Upper lobe of right lung (tissue), 1 donor: ENCODE results near the gene MGRN1. TPM values are rescaled to one million over a fixed set of nuclear protein-coding genes. Genes with fewer than 3 reads are reported as not detected.

ENCODE experiments used
- ATAC-seq: fragments of 200-7000 bp; cut with Tn5 transposase; one replicate; pipeline ENCODE4 v1.9.1; 2020; ENCODE audit warnings: mild to moderate bottlenecking, moderate library complexity
- DNase-seq: peaks from one replicate; pipeline ENCODE4 v3.0.0-alpha.2; 2020
- H3K27ac ChIP-seq: fragments of 200-600 bp; one replicate; pipeline ENCODE4 v1.8.0; 2022
- H3K27me3 ChIP-seq: fragments of 200-600 bp; one replicate; pipeline ENCODE4 v1.8.0; 2022; ENCODE audit warnings: mild to moderate bottlenecking
- H3K36me3 ChIP-seq: fragments of 200-600 bp; one replicate; pipeline ENCODE4 v1.8.0; 2022
- H3K4me1 ChIP-seq: fragments of 200-600 bp; one replicate; pipeline ENCODE4 v1.8.0; 2022
- H3K4me3 ChIP-seq: fragments of 200-600 bp; one replicate; pipeline ENCODE4 v1.8.0; 2022; ENCODE audit warnings: mild to moderate bottlenecking
- H3K9me3 ChIP-seq: fragments of 200-600 bp; one replicate; pipeline ENCODE4 v1.8.0; 2022
- CTCF ChIP-seq: fragments of 200-600 bp; IDR thresholded peaks from one replicate; pipeline ENCODE4 v1.8.0; 2022; ENCODE audit warnings: antibody characterized with exemption
- intact Hi-C: fragments of 100-400 bp; cut with DNase I; formaldehyde crosslinking; loops from one replicate; pipeline ENCODE4 v1.11.0; 2022
- total RNA-seq: library from RNA; stranded (reverse); fragmentation: NEBNext Ultra II Directional; extraction: Animal tissue kit (Norgen Biotek cat#: 25700); gene quantifications from one replicate; pipeline ENCODE4 v1.2.1, GENCODE V29; 2021
- donor health status: DM: no; HTN: yes; CAD: no; lungs with severe emphysema.

MGRN1 gene
- total RNA-seq, 1 donor from 2014 or later, result 81.3 TPM

DNA sequence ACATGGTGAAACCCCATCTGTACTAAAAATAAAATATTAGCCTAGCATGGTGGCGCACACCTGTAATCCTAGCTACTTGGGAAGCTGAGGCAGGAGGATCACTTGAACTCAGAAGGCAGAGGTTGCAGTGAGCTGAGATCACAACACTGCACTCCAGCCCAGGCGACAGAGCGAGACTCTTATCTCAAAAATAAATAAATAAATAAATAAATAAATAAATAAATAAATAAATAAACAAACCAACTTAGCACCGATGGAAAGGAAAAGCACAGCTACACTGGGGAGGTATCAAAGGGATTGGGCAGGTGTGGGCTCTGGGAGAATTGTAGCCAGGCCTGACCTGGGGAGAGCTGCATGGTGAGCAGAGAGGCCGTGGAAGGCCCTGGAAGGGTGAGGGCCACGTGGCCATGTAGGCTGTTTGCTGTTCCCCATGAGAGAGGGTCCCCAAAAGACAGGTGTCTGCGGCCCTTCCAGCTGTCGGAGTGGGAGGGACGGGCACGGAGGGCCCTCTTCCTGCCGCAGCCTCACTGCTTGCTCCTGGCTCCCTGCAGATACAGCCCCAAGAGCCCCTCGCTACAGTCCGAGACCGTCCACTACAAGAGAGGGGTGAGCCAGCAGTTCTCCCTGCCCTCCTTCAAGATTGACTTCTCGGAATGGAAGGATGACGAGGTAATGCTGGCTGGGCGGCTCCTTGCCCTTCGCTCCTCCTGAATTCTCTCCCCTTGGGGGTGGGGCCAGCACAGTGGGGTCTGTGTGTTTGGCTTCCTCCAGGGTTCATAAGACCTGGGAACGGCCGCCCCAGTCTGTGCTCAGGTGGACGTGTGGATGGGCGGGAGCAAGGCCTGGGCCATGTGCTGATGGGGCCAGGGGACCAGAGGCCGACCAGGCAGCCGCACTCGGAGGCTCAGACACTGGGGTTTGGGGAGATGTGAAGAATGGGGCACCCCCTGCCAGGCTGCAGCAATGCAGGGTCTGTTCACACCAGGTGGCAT lies 32.4 kb downstream of the MGRN1 start:
- H3K4me3 ChIP-seq, result no peak overlapping the region
- no peak for ATAC-seq
- intact Hi-C loops, result no loop called here
- no peak for TF ChIP-seq CTCF
- H3K36me3 ChIP-seq, result peaks cover 68% of the 10 kb centered on the region
- peak overlapping the region; percentile 19 for H3K27ac ChIP-seq
- H3K9me3 ChIP-seq, result no peaks in the 10 kb centered on the region
- H3K4me1 ChIP-seq, result peaks cover 40% of the 10 kb centered on the region
- no peaks in the 10 kb centered on the region for H3K27me3 ChIP-seq
- DNase-seq, result no peak

DNA sequence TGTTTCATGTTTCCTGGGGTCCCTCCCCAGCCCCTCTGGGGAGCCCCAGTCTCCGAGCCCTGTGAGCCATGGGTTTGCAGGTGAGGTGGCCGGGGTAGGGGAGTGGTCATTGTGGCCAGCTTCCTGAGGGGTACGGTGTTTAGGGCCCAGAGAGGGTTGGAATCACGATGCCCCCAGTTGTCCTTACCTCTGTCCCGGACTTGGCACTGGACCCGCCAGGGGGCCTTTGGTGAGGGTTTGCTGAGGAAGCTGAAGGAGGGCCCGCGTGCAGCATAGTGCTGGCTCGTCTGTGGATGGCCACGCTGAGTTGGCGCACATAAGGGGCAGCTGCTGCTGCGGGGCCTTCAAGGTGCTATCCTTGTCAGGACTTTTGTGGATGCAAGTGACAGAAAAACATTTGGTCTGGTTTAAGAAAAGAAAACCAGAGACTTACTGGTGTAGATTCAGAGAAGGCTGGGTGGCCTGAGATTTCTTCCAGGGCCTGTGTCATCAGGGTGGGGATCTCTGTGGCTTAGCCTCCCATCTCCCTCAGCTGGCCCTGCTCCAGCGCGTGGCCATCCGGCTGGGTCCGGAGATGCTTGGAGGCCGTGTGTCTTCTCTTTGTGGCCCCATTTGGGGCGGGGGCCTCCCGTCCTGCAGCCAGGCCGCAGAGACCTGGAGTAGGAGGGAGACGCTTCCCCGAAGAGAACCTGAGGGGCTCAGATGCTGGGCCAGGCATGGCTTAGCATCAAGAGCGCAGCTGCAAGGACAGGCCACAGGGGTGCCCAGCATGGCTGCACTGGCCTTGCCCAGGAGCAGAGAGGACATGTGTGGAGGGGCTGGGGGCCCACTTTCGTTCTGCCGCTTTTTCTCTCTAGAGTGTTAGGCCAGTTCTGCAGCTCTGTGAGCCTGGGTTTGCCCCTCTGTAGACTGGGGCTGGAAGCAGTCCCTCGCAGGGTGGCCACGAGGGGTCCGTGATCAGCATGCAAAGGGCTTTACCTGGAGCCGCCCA lies 35.0 kb downstream of the MGRN1 start:
- ATAC-seq (no peak), DNase-seq (no peak)
- Histone ChIP-seq H3K27me3 (no peaks in the 10 kb centered on the region), H3K36me3 (peaks cover 46% of the 10 kb centered on the region), H3K9me3 (no peaks in the 10 kb centered on the region), H3K4me3 (no peak overlapping the region), H3K4me1 (peaks cover 48% of the 10 kb centered on the region), H3K27ac (peak overlapping the region; percentile 31)
- intact Hi-C loops, result no loop called here
- no peak for TF ChIP-seq CTCF

DNA sequence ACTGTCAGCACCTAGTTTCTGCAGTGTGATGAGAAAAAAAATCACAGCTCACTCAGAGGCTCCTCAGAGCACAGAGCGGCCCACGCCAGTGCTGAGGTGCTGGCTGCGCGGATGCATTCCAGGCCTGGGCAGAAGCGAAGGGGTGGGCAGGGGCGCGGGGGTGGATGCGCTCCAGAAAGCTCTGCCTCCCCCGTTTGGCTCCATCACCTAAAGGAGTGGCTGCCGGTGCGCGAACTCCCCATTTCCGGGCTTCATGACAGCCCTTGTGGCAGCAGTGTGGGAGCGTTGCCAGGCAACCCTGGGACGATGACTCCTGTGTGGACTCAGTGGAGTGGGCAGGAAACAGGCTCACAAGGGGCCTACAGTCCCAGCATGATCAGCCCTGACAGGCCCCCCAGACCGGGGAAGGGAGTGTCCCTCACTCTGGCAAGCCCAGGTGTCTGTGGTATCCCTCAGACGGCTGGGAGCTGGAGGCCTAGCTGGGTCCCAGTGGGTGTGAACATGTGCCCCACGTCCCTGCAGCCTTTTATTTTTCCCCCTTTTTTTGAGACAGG lies 35.9 kb downstream of the MGRN1 start:
- Histone ChIP-seq H3K27me3 (no peaks in the 10 kb centered on the region), H3K36me3 (peaks cover 37% of the 10 kb centered on the region), H3K4me3 (no peak overlapping the region), H3K4me1 (peaks cover 49% of the 10 kb centered on the region), H3K27ac (peak overlapping the region; percentile 56), H3K9me3 (no peaks in the 10 kb centered on the region)
- DNase-seq, result peak; percentile 91
- peak; percentile 45 for ATAC-seq
- intact Hi-C loops, result no loop called here
- no peak for TF ChIP-seq CTCF

DNA sequence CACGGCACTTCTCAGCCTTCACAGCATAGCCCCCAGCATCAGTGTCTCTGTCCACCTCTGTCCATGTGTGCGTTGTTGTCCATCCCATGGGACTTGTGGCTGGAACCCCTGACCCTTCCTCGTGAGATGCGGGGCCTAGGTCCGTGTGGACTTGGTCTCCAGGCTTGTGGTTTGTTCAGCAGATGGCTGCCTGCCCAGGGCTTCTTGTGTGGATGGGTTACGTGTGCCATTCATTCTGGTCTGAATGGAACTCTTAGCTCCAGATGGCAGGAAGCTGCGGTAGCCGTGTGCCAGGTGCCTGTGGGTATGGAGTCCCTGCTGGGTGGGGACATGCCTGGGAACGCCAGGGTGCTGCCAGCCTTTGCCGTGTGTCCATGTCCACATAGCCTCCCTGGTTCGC lies 37.0 kb downstream of the MGRN1 start:
- intact Hi-C loops, result no loop called here
- no peak for TF ChIP-seq CTCF
- peak; percentile 79 for DNase-seq
- Histone ChIP-seq H3K36me3 (peaks cover 38% of the 10 kb centered on the region), H3K9me3 (no peaks in the 10 kb centered on the region), H3K27me3 (no peaks in the 10 kb centered on the region), H3K27ac (peak overlapping the region; percentile 56), H3K4me3 (no peak overlapping the region), H3K4me1 (peaks cover 49% of the 10 kb centered on the region)
- peak; percentile 40 for ATAC-seq

GRCh38 chr16:4663465-4663776 lies 38.8 kb downstream of the MGRN1 start:
- Histone ChIP-seq H3K27ac (peak overlapping the region; percentile 76), H3K9me3 (no peaks in the 10 kb centered on the region), H3K36me3 (peaks cover 38% of the 10 kb centered on the region), H3K4me1 (peaks cover 49% of the 10 kb centered on the region), H3K27me3 (no peaks in the 10 kb centered on the region), H3K4me3 (no peak overlapping the region)
- intact Hi-C loops, result no loop called here
- TF ChIP-seq CTCF, result no peak
- ATAC-seq (no peak), DNase-seq (no peak)
